Esophagus squamous epithelium (tissue), 4 donors: ENCODE results near the gene FUT3.

Experiments used
- CTCF ChIP-seq, 6 experiments: fragments of 450-650 bp in 4 of 6; fragments of 200-600 bp in 2 of 6; sonication (generic) in 2 of 6; IDR thresholded peaks; one replicate each; pipeline ENCODE4 v1.5.1; 2016 to 2019; ENCODE audit warnings: antibody characterized with exemption in 6 of 6, mild to moderate bottlenecking in 4 of 6, moderate library complexity in 4 of 6
- POLR2A ChIP-seq, 4 donors: fragments of 450-650 bp; IDR thresholded peaks; one replicate each; pipeline ENCODE4 v1.6.1; 2017; ENCODE audit warnings: antibody characterized with exemption in 4 of 4, mild to moderate bottlenecking in 4 of 4, moderate library complexity in 3 of 4

- TF ChIP-seq CTCF (IDR thresholded peaks at IDR 0.05) (no peak), POLR2A (IDR thresholded peaks at IDR 0.05) (no peak)
Observed at GRCh38 chr19:5877427-5877826, 26.2 kb upstream of the FUT3 start.
